ENCODE data around the gene FAIM.
"Not testable (repeated sequence)": the region's sequence is repeated elsewhere in the genome, so short reads cannot be mapped to it uniquely, and the experiment has no call there.

The FAIM gene

GRCh38 chr3:138680974-138681373, 72.4 kb downstream of the FAIM start:
- DNase-seq (ENCODE audit: low read depth) = not testable (repeated sequence)

DNA sequence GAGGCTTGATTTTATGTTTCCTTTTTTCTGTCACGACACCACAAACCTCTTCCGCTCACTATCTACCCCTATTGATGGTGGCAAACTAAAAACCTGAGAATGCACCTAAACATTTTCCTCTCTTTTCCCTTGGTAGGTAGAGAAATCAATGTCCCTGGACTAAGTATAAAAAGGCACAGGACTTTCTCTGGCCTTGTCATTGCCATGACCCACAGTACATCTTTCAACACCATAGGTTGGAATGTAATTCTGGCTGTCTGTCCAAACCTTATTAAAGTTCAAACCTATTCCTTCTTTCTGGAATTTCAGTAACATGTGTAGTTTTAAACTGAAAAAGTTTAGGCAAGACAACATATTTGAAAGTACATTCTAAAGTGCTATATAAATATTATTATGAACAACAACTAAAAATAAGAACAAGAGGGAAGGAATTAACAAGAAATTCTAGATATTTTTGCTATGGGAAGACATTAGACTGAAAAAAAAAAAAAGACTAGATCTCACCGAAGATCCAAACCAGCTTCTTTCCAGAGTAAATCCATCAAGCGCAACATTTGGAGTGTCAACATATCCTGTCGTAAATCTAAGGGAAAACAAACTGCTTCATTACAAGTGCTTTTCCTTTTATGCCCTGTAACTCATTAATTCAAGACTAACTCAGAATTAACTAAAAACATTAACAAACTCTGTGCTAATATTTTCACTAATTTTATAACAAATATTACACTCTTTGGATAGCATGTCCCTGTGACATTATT, 73.1 kb downstream of the FAIM start:
- DNase-seq (ENCODE audit: low read depth) = no peak

DNA sequence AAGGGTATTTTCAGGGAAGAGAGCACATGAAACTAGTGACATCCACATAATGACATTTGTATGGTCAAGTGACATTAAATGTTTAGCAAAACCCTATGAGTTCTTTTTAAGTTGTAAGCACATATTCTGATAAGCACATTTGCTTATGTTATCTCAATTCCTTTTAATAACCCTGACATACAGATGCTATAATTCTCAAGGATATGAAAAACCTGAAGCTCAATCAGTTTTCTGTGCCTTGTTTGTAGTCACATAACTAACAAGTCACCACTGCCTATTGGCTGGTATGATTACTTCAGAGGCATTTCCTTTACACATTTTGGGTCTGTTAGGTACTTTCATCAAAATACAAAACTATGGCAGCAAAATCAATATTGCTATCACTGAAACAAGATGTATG, 74.1 kb downstream of the FAIM start:
- no peak for DNase-seq (ENCODE audit: low read depth)

Measured in stimulated activated CD8-positive, alpha-beta memory T cell treated with anti-CD3 and anti-CD28 coated beads, Interleukin-7, amount 100 ng/mL, for 24 hours (primary cell).